HCT116 (cell line): ENCODE data around the gene S100PBP. TPM values are rescaled to one million over a fixed set of nuclear protein-coding genes. Genes with fewer than 3 reads are reported as not detected.

Experiments
- ATAC-seq: fragments of 200-7000 bp; cut with Tn5 transposase; 2 replicates; pipeline ENCODE4 v1.9.1; 2020; ENCODE audit warnings: mild to moderate bottlenecking, moderate library complexity
- BruUV-seq: library from RNA; stranded (reverse); fragments of 400-500 nt; replicated peaks from 2 replicates; lab custom pipeline; 2021; lab: Mats Ljungman, UMichigan
- CTCF ChIA-PET: fragments of 300-600 bp; sonication (Branson Sonifier 250); formaldehyde crosslinking; loops from one replicate; lab custom pipeline; 2021; ENCODE audit warnings: antibody characterized with exemption; lab: Charles Lee
- POLR2A ChIA-PET: fragments of 300-600, 350-600 bp; sonication (Branson Sonifier 250); formaldehyde crosslinking; loops from one replicate; lab custom pipeline; 2021; ENCODE audit warnings: antibody characterized with exemption; lab: Charles Lee
- RAD21 ChIA-PET, 2 experiments: fragments of 300-600 bp; sonication (Branson Sonifier 250); formaldehyde crosslinking; loops; one replicate each; lab custom pipeline; 2023; ENCODE audit warnings: low total read pairs in 2 of 2; ENCODE audit not compliant: uncharacterized antibody in 2 of 2, unreplicated experiment in 2 of 2, low non-redundant PET in 1 of 2; lab: Charles Lee
- DNase-seq: peaks from one replicate; pipeline ENCODE4 v3.0.0-alpha.2; 2010; ENCODE audit warnings: low read depth, low spot score
- H2AFZ ChIP-seq: fragments of 200-600 bp; shearing (Covaris generic), sonication (generic); 2 replicates; pipeline ENCODE4 v1.6.1; 2017; ENCODE audit warnings: low read depth, mixed run types, mixed read lengths, antibody characterized with exemption, low read length; ENCODE audit not compliant: poor library complexity, severe bottlenecking
- H3K27ac ChIP-seq: 2 replicates; pipeline ENCODE4 v1.5.1; 2012; ENCODE audit warnings: low read depth, low read length
- H3K27me3 ChIP-seq: fragments of 200-600 bp; sonication (generic); 2 replicates; pipeline ENCODE4 v1.6.1; 2016; ENCODE audit warnings: mixed run types, low read length, mixed read lengths; ENCODE audit not compliant: insufficient read depth
- H3K36me3 ChIP-seq, 2 experiments: fragments of 200-500 bp in 1 of 2; fragments of 200-600 bp in 1 of 2; sonication (Bioruptor generic) in 1 of 2; sonication (generic) in 1 of 2; 2 replicates each; pipeline versions ENCODE4 v1.5.1 to v1.6.1; 2014 to 2016; ENCODE audit warnings: low read length in 2 of 2, inconsistent platforms in 1 of 2, mixed read lengths in 1 of 2, mixed run types in 1 of 2; ENCODE audit not compliant: insufficient read depth in 2 of 2, control insufficient read depth in 1 of 2
- H3K4me1 ChIP-seq, 2 experiments: fragments of 200-600 bp in 1 of 2; sonication (generic) in 1 of 2; 2 replicates each; pipeline versions ENCODE4 v1.5.1 to v1.6.1; 2012 to 2017; ENCODE audit warnings: low read length in 2 of 2, inconsistent platforms in 1 of 2, mild to moderate bottlenecking in 1 of 2, mixed read lengths in 1 of 2, mixed run types in 1 of 2, moderate library complexity in 1 of 2; ENCODE audit not compliant: insufficient read depth in 2 of 2, control insufficient read depth in 1 of 2
- H3K4me2 ChIP-seq: fragments of 200-600 bp; sonication (generic); 2 replicates; pipeline ENCODE4 v1.6.1; 2017; ENCODE audit warnings: mixed run types, low read length, mixed read lengths
- H3K4me3 ChIP-seq, 2 experiments: fragments of 200-600 bp in 1 of 2; sonication (generic) in 1 of 2; replicated peaks in 1 of 2; 2 replicates each; pipeline ENCODE4 v1.5.1; 2011 to 2016; ENCODE audit warnings: low read length in 2 of 2, control low read depth in 1 of 2, low read depth in 1 of 2, mild to moderate bottlenecking in 1 of 2, mixed read lengths in 1 of 2, mixed run types in 1 of 2
- H3K79me2 ChIP-seq: fragments of 200-600 bp; sonication (generic); 2 replicates; pipeline ENCODE4 v1.6.1; 2017; ENCODE audit warnings: mild to moderate bottlenecking, mixed run types, low read length, moderate library complexity, mixed read lengths; ENCODE audit not compliant: insufficient read depth
- H3K9ac ChIP-seq: fragments of 200-600 bp; sonication (generic); 2 replicates; pipeline ENCODE4 v1.6.1; 2016; ENCODE audit warnings: low read length, mixed read lengths
- H3K9me2 ChIP-seq: fragments of 200-600 bp; sonication (generic), shearing (Covaris generic); 2 replicates; pipeline ENCODE4 v1.6.1; 2017; ENCODE audit warnings: mixed run types, mild to moderate bottlenecking, moderate library complexity; ENCODE audit not compliant: insufficient read depth
- H3K9me3 ChIP-seq, 2 experiments: fragments of 200-500 bp in 1 of 2; fragments of 200-600 bp in 1 of 2; sonication (Bioruptor generic) in 1 of 2; sonication (generic) in 1 of 2; 2 replicates each; pipeline ENCODE4 v1.6.1; 2014 to 2017; ENCODE audit warnings: low read length in 2 of 2, mixed read lengths in 2 of 2, inconsistent platforms in 1 of 2, low read depth in 1 of 2, mild to moderate bottlenecking in 1 of 2, mixed run types in 1 of 2, moderate library complexity in 1 of 2; ENCODE audit not compliant: control insufficient read depth in 1 of 2, insufficient read depth in 1 of 2
- H4K20me1 ChIP-seq: fragments of 200-600 bp; sonication (generic), shearing (Covaris generic); 2 replicates; pipeline ENCODE4 v1.6.1; 2017; ENCODE audit warnings: mixed run types, mild to moderate bottlenecking, moderate library complexity; ENCODE audit not compliant: insufficient read depth
- CBX3 ChIP-seq: IDR thresholded peaks from 2 replicates; pipeline ENCODE4 v1.6.1; 2012; ENCODE audit warnings: low read depth
- CEBPB ChIP-seq: IDR thresholded peaks from 2 replicates; pipeline ENCODE4 v1.6.1; 2012; ENCODE audit warnings: low read depth
- EGR1 ChIP-seq: IDR thresholded peaks from 2 replicates; pipeline ENCODE4 v1.6.1; 2012; ENCODE audit warnings: low read depth
- FOSL1 ChIP-seq: IDR thresholded peaks from 2 replicates; pipeline ENCODE4 v1.6.1; 2012; ENCODE audit warnings: low read depth
- JUND ChIP-seq: IDR thresholded peaks from 2 replicates; pipeline ENCODE4 v1.6.1; 2012
- POLR2A ChIP-seq: IDR thresholded peaks from 2 replicates; pipeline ENCODE4 v1.7.0; 2011; ENCODE audit warnings: borderline replicate concordance; ENCODE audit not compliant: insufficient read depth, insufficient read length; ENCODE audit errors: extremely low read depth
- SIN3A ChIP-seq: IDR thresholded peaks from 2 replicates; pipeline ENCODE4 v1.6.1; 2012; ENCODE audit warnings: low read depth
- SRF ChIP-seq: IDR thresholded peaks from 2 replicates; pipeline ENCODE4 v1.6.1; 2012; ENCODE audit warnings: low read depth
- YY1 ChIP-seq: IDR thresholded peaks from 2 replicates; pipeline ENCODE4 v1.6.1; 2011; ENCODE audit warnings: low read length, low read depth, moderate library complexity, mild to moderate bottlenecking; ENCODE audit not compliant: insufficient replicate concordance; ENCODE audit errors: extremely low read depth
- ZNF274 ChIP-seq: fragments of 200-500 bp; sonication (Bioruptor generic); IDR thresholded peaks from 2 replicates; pipeline ENCODE4 v1.6.1; 2014; ENCODE audit warnings: mild to moderate bottlenecking, low read depth, low read length, inconsistent platforms
- intact Hi-C: fragments of 100-400 bp; cut with micrococcal nuclease; formaldehyde crosslinking; loops from 2 replicates; pipeline ENCODE4 v1.10.0; 2022
- total RNA-seq: library from RNA; stranded (reverse); gene quantifications from one replicate; pipeline ENCODE4 v1.2.1, GENCODE V29; 2021; ENCODE audit not compliant: unreplicated experiment

Gene S100PBP
- total RNA-seq, 1 experiment from 2014 or later, result 38.2 TPM

GRCh38 chr1:32886828-32887414, 69.5 kb downstream of the S100PBP start:
- BruUV-seq, result no TSS peak
- no peaks in the 10 kb centered on the region for H3K4me1 ChIP-seq
- no peak overlapping the region for H3K9ac ChIP-seq
- ChIA-PET RAD21 (no interaction called here), POLR2A (no interaction called here), CTCF (interaction anchor here (0.6 to 1.8 kb wide), 4 partner anchors 10 to 199 kb away, joined by 3 to 5 read pairs (median 3); no protein-coding TSS in a partner anchor)
- DNase-seq (no peak), ATAC-seq (no peak; the same call in 1 of the 2 replicates)
- H3K36me3 ChIP-seq, result no peaks in the 10 kb centered on the region
- H3K27ac ChIP-seq, result no peak overlapping the region
- no peak overlapping the region for H2AFZ ChIP-seq
- no peaks in the 10 kb centered on the region for H3K9me3 ChIP-seq
- no peak overlapping the region for H3K4me2 ChIP-seq
- no peaks in the 10 kb centered on the region for H3K79me2 ChIP-seq
- intact Hi-C loops, result no loop called here
- no peaks in the 10 kb centered on the region for H3K27me3 ChIP-seq
- no peak overlapping the region for H3K4me3 ChIP-seq
- no peaks in the 10 kb centered on the region for H3K9me2 ChIP-seq
- H4K20me1 ChIP-seq, result no peaks in the 10 kb centered on the region
- TF ChIP-seq CBX3, result no peak
- TF ChIP-seq SRF, result no peak

- H4K20me1 ChIP-seq, result no peaks in the 10 kb centered on the region
- DNase-seq, result no peak
- no peaks in the 10 kb centered on the region for H3K27me3 ChIP-seq
- H3K79me2 ChIP-seq, result no peaks in the 10 kb centered on the region
- CTCF ChIA-PET, result interaction anchor here (1.8 kb wide), 1 partner anchor 199 kb away, joined by 5 read pairs; no protein-coding TSS in a partner anchor
- H2AFZ ChIP-seq, result no peak overlapping the region
- H3K9ac ChIP-seq, result no peak overlapping the region
- RAD21 ChIA-PET, result no interaction called here
- H3K4me2 ChIP-seq, result no peak overlapping the region
- H3K9me3 ChIP-seq, result no peaks in the 10 kb centered on the region
- intact Hi-C loops, result no loop called here
- no peak overlapping the region for H3K4me3 ChIP-seq
- no peak overlapping the region for H3K27ac ChIP-seq
- POLR2A ChIA-PET, result no interaction called here
- no peak for ATAC-seq
- TF ChIP-seq FOSL1 (no peak), YY1 (no peak), SRF (no peak), CEBPB (no peak), JUND (no peak), EGR1 (no peak), SIN3A (no peak), ZNF274 (no peak), POLR2A (no peak)
- H3K36me3 ChIP-seq, result no peaks in the 10 kb centered on the region
- no TSS peak for BruUV-seq
- no peaks in the 10 kb centered on the region for H3K9me2 ChIP-seq
- peaks cover 0 to under 1% of the 10 kb centered on the region in 2 experiments; a peak in 1 of 4 replicates for H3K4me1 ChIP-seq
Observed at GRCh38 chr1:32887623-32888022, 70.2 kb downstream of the S100PBP start.
